ENCODE data around the gene CRTAP. TPM values are rescaled to one million over a fixed set of nuclear protein-coding genes. Genes with fewer than 3 reads are reported as not detected.

CRTAP gene
- total and polyA plus RNA-seq, 2 donors from 2014 or later: 122 to 192 TPM

DNA sequence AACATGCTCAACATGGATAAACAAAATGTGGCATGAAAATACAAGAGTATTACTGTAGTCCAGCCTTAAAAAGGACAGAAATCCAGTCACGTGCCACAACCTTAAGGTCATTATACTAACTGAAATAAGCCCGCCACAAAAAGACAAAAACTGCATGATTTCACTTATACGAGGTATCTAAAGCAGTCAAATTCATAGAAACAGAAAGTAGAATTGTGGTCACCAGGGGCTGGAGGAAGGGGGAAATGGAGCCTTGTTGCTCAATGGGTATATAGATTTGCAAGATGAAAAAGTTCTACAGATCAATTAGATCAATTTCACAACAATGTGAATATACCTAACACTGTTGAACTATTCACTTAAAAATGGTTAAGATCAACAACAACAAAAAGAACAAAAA is 24.3 kb upstream of the CRTAP start:
- TF ChIP-seq, protein P1, sequence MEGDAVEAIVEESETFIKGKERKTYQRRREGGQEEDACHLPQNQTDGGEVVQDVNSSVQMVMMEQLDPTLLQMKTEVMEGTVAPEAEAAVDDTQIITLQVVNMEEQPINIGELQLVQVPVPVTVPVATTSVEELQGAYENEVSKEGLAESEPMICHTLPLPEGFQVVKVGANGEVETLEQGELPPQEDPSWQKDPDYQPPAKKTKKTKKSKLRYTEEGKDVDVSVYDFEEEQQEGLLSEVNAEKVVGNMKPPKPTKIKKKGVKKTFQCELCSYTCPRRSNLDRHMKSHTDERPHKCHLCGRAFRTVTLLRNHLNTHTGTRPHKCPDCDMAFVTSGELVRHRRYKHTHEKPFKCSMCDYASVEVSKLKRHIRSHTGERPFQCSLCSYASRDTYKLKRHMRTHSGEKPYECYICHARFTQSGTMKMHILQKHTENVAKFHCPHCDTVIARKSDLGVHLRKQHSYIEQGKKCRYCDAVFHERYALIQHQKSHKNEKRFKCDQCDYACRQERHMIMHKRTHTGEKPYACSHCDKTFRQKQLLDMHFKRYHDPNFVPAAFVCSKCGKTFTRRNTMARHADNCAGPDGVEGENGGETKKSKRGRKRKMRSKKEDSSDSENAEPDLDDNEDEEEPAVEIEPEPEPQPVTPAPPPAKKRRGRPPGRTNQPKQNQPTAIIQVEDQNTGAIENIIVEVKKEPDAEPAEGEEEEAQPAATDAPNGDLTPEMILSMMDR (IDR thresholded peaks at IDR 0.05; ENCODE audit: borderline replicate concordance, extremely low read depth, insufficient read depth): no peak
- FAIRE-seq (no peak), DNase-seq (no peak)
- H3K27me3 ChIP-seq (ENCODE audit: control insufficient read depth, insufficient read depth, low read length): no peaks in the 10 kb centered on the region
- H3K9me3 ChIP-seq (ENCODE audit: control insufficient read depth in 2 of 3, insufficient read depth in 1 of 3, low read length in 3 of 3): no peaks in the 10 kb centered on the region
- H3K36me3 ChIP-seq (ENCODE audit: control insufficient read depth in 2 of 3, insufficient read depth in 3 of 3, low read length in 3 of 3): peaks cover 0 to 12% (median 10%) of the 10 kb centered on the region in 3 donors
- H3K9ac ChIP-seq (ENCODE audit: low read length in 3 of 3): no peak overlapping the region
- no peak overlapping the region for H3K27ac ChIP-seq (ENCODE audit: low read depth in 2 of 2, low read length in 2 of 2)
- intact Hi-C loops (cut with DNase I): no loop called here
- H3K4me3 ChIP-seq (ENCODE audit: low read length in 3 of 3): no peak overlapping the region
- no peaks in the 10 kb centered on the region for H3K4me1 ChIP-seq (ENCODE audit: control insufficient read depth in 2 of 3, insufficient read depth in 2 of 3, low read depth in 1 of 3, low read length in 3 of 3)

DNA sequence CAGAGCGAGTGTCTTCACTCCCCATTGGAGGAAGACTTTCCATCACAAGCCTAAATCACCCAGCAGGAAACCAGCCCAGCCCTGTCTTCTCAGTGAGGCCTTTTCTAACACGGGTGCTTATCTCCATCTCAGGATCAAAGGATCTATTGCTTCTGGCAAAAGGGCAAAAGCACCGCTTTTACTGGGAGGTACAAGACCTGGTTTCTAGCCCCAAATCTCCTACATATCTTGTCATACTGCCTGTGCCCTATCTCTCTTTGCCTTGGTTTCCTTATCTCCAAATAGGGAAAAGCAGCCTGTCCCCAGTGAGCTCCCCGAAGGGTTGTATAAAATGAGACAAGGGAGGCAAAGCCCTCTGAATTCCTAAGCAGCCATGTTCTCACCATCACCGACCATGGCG is 22.1 kb upstream of the CRTAP start:
- intact Hi-C loops (cut with DNase I): no loop called here
- Histone ChIP-seq H3K27ac (ENCODE audit: low read depth in 2 of 2, low read length in 2 of 2) (no peak overlapping the region), H3K36me3 (ENCODE audit: control insufficient read depth in 2 of 3, insufficient read depth in 3 of 3, low read length in 3 of 3) (peaks cover 0 to 12% (median 10%) of the 10 kb centered on the region in 3 donors), H3K4me3 (ENCODE audit: low read length in 3 of 3) (no peak overlapping the region), H3K27me3 (ENCODE audit: control insufficient read depth, insufficient read depth, low read length) (no peaks in the 10 kb centered on the region), H3K4me1 (ENCODE audit: control insufficient read depth in 2 of 3, insufficient read depth in 2 of 3, low read depth in 1 of 3, low read length in 3 of 3) (peaks cover 0 to 8% (median 0%) of the 10 kb centered on the region in 3 donors), H3K9me3 (ENCODE audit: control insufficient read depth in 2 of 3, insufficient read depth in 1 of 3, low read length in 3 of 3) (no peaks in the 10 kb centered on the region), H3K9ac (ENCODE audit: low read length in 3 of 3) (no peak overlapping the region)
- TF ChIP-seq, protein P1 (IDR thresholded peaks at IDR 0.05; ENCODE audit: borderline replicate concordance, extremely low read depth, insufficient read depth): no peak
- DNase-seq: no peak
- FAIRE-seq: no peak

DNA sequence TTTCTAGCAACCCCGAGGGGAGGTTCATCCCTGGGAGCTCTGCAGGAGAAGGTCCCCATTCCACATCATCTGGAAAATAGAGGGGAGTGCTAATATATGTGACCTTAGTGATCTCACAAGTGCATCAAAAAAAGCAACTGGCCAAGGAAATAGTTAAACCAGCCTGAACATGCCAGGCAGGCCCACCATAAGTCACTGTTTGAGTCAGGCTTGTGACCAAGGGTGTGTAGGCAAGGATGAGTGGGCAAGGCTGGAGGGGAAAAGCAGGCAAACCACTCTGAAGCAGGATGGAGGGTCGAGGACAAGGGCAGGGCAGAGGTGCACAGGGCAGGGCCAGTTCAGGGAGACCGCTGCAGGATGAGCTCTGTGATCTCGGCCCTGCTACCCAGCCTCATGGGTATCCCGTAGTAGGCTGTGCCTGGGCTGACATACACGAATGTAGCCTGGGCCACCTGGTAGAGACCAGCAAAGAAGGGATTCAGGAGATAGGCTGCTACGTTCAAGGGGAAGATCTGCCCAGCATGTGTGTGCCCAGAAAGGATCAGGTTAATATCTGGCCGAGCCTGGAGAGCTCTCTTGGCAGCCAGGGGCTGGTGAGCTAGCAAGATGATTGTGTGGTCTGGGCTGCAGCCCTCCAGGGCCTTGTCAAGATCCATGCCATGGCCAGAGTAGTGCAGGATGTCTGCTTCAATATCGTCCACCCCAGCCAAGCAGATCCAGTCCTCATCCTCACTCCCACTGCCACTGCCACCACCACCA is 21.1 kb upstream of the CRTAP start:
- TF ChIP-seq, protein P1 (IDR thresholded peaks at IDR 0.05; ENCODE audit: borderline replicate concordance, extremely low read depth, insufficient read depth): no peak
- Histone ChIP-seq H3K4me1 (ENCODE audit: control insufficient read depth in 2 of 3, insufficient read depth in 2 of 3, low read depth in 1 of 3, low read length in 3 of 3) (peaks cover 0 to 8% (median 0%) of the 10 kb centered on the region in 3 donors), H3K36me3 (ENCODE audit: control insufficient read depth in 2 of 3, insufficient read depth in 3 of 3, low read length in 3 of 3) (peaks cover 0 to 12% (median 10%) of the 10 kb centered on the region in 3 donors), H3K27ac (ENCODE audit: low read depth in 2 of 2, low read length in 2 of 2) (no peak overlapping the region), H3K27me3 (ENCODE audit: control insufficient read depth, insufficient read depth, low read length) (no peaks in the 10 kb centered on the region), H3K4me3 (ENCODE audit: low read length in 3 of 3) (no peak overlapping the region), H3K9ac (ENCODE audit: low read length in 3 of 3) (no peak overlapping the region), H3K9me3 (ENCODE audit: control insufficient read depth in 2 of 3, insufficient read depth in 1 of 3, low read length in 3 of 3) (no peaks in the 10 kb centered on the region)
- no peak for FAIRE-seq
- no peak for DNase-seq
- intact Hi-C loops (cut with DNase I): no loop called here

All from kidney (tissue), 14 donors.